H1 (cell line): Measurements from ENCODE around the gene ALG14. TPM values are rescaled to one million over a fixed set of nuclear protein-coding genes. Genes with fewer than 3 reads are reported as not detected.

Experiments used
- CTCF ChIA-PET: fragments of 300-600 bp; sonication (Branson Sonifier 250); formaldehyde crosslinking; loops from one replicate; lab custom pipeline; 2021; ENCODE audit not compliant: partially characterized antibody; lab: Charles Lee
- POLR2A ChIA-PET: fragments of 300-600 bp; sonication (Branson Sonifier 250); formaldehyde crosslinking; loops from one replicate; lab custom pipeline; 2021; ENCODE audit warnings: inconsistent platforms; ENCODE audit not compliant: partially characterized antibody; lab: Charles Lee
- DNase-seq, 2 experiments: peaks; one replicate each; pipeline versions ENCODE4 v3.0.0 to v3.0.0-alpha.2; 2010 to 2022; ENCODE audit warnings: low spot score in 2 of 2, low read depth in 1 of 2, mixed read lengths in 1 of 2
- FAIRE-seq: peaks from 2 replicates; lab custom pipeline; 2011; peaks lifted over from hg19 to GRCh38; lab: Jason Lieb, UNC
- H2AFZ ChIP-seq: 2 replicates; pipeline ENCODE4 v1.8.1; 2012; ENCODE audit warnings: low read length, inconsistent platforms
- H2AK5ac ChIP-seq: 2 replicates; pipeline ENCODE4 v1.6.1; 2013; ENCODE audit warnings: low read depth, low read length
- H2BK120ac ChIP-seq: replicated peaks from 2 replicates; pipeline ENCODE3; 2013; ENCODE audit warnings: low read depth, low read length, inconsistent platforms
- H2BK12ac ChIP-seq: 2 replicates; pipeline ENCODE4 v1.6.1; 2013; ENCODE audit warnings: low read depth, low read length
- H2BK15ac ChIP-seq: 2 replicates; pipeline ENCODE4 v1.6.1; 2013; ENCODE audit warnings: low read length
- H2BK20ac ChIP-seq: 2 replicates; pipeline ENCODE4 v1.6.1; 2013; ENCODE audit warnings: low read length
- H2BK5ac ChIP-seq: 2 replicates; pipeline ENCODE4 v1.6.1; 2013; ENCODE audit warnings: low read depth, low read length
- H3K14ac ChIP-seq: 2 replicates; pipeline ENCODE4 v1.6.1; 2013; ENCODE audit warnings: inconsistent platforms; ENCODE audit not compliant: insufficient read length
- H3K18ac ChIP-seq: 2 replicates; pipeline ENCODE4 v1.6.1; 2013; ENCODE audit warnings: low read length; ENCODE audit errors: extremely low read depth
- H3K23ac ChIP-seq: 2 replicates; pipeline ENCODE4 v1.6.1; 2013; ENCODE audit warnings: inconsistent platforms; ENCODE audit not compliant: insufficient read length
- H3K23me2 ChIP-seq: 2 replicates; pipeline ENCODE4 v1.6.1; 2013; ENCODE audit warnings: low read depth, low read length
- H3K27ac ChIP-seq: 2 replicates; pipeline ENCODE4 v1.6.1; 2011; ENCODE audit warnings: low read depth, low read length, inconsistent platforms
- H3K27me3 ChIP-seq, 4 experiments: replicated peaks in 1 of 4; 1 replicate in 1 of 4; 2 replicates in 3 of 4; pipeline versions ENCODE4 v1.6.1 to v1.8.1; 2011 to 2013; ENCODE audit warnings: low read length in 3 of 4, mild to moderate bottlenecking in 3 of 4, inconsistent platforms in 2 of 4, mixed read lengths in 2 of 4, moderate library complexity in 1 of 4; ENCODE audit not compliant: control insufficient read depth in 3 of 4, insufficient read depth in 3 of 4; ENCODE audit errors: extremely low read depth in 1 of 4
- H3K36me3 ChIP-seq, 4 experiments: 2 replicates each; pipeline versions ENCODE4 v1.6.1 to v1.8.1; 2011 to 2013; ENCODE audit warnings: mild to moderate bottlenecking in 4 of 4, low read length in 3 of 4, moderate library complexity in 2 of 4, control low read depth in 1 of 4, inconsistent platforms in 1 of 4; ENCODE audit not compliant: insufficient read depth in 4 of 4, control insufficient read depth in 2 of 4
- H3K4ac ChIP-seq: replicated peaks from 2 replicates; pipeline ENCODE3; 2013; ENCODE audit warnings: low read length, low read depth, mixed read lengths, inconsistent platforms; ENCODE audit not compliant: insufficient read length
- H3K4me1 ChIP-seq, 4 experiments: replicated peaks in 1 of 4; 1 replicate in 1 of 4; 2 replicates in 3 of 4; pipeline versions ENCODE4 v1.6.1 to v1.8.1; 2011 to 2013; ENCODE audit warnings: low read length in 3 of 4, inconsistent platforms in 2 of 4, mixed read lengths in 1 of 4; ENCODE audit not compliant: insufficient read depth in 4 of 4, control insufficient read depth in 3 of 4
- H3K4me2 ChIP-seq, 2 experiments: 2 replicates each; pipeline versions ENCODE4 v1.6.1 to v1.8.1; 2011 to 2013; ENCODE audit warnings: low read depth in 2 of 2, low read length in 2 of 2, control low read depth in 1 of 2, inconsistent platforms in 1 of 2, mild to moderate bottlenecking in 1 of 2; ENCODE audit not compliant: insufficient read depth in 1 of 2
- H3K4me3 ChIP-seq, 4 experiments: fragments of 200-600, 300-600 bp in 1 of 4; sonication (generic), shearing (Covaris generic), sonication (Bioruptor Twin) in 1 of 4; 2 replicates each; pipeline versions ENCODE4 v1.5.1 to v1.8.1; 2011 to 2016; ENCODE audit warnings: low read length in 4 of 4, low read depth in 3 of 4, control low read depth in 2 of 4, inconsistent platforms in 2 of 4, mild to moderate bottlenecking in 2 of 4, mixed read lengths in 1 of 4, moderate library complexity in 1 of 4; ENCODE audit not compliant: insufficient read depth in 2 of 4; ENCODE audit errors: extremely low read depth in 1 of 4
- H3K56ac ChIP-seq: replicated peaks from 2 replicates; pipeline ENCODE3; 2013; ENCODE audit warnings: low read depth, mild to moderate bottlenecking, mixed read lengths, low read length, inconsistent platforms; ENCODE audit not compliant: insufficient read length
- H3K79me1 ChIP-seq: 2 replicates; pipeline ENCODE4 v1.6.1; 2013; ENCODE audit warnings: low read depth, low read length, control low read depth
- H3K79me2 ChIP-seq, 2 experiments: 2 replicates each; pipeline versions ENCODE4 v1.6.1 to v1.8.1; 2012 to 2013; ENCODE audit warnings: low read length in 2 of 2, mild to moderate bottlenecking in 2 of 2, inconsistent platforms in 1 of 2; ENCODE audit not compliant: insufficient read depth in 2 of 2, control insufficient read depth in 1 of 2
- H3K9ac ChIP-seq, 4 experiments: replicated peaks in 1 of 4; 1 replicate in 1 of 4; 2 replicates in 3 of 4; pipeline versions ENCODE4 v1.6.1 to v1.8.1; 2011 to 2013; ENCODE audit warnings: low read depth in 3 of 4, low read length in 3 of 4, control low read depth in 2 of 4, mild to moderate bottlenecking in 2 of 4, moderate library complexity in 2 of 4, inconsistent platforms in 1 of 4; ENCODE audit errors: extremely low read depth in 1 of 4
- H3K9me3 ChIP-seq, 2 experiments: 2 replicates each; pipeline versions ENCODE4 v1.6.1 to v1.8.1; 2012 to 2013; ENCODE audit warnings: mild to moderate bottlenecking in 2 of 2, moderate library complexity in 2 of 2, control low read depth in 1 of 2, inconsistent platforms in 1 of 2, low read depth in 1 of 2, low read length in 1 of 2, mixed read lengths in 1 of 2; ENCODE audit not compliant: insufficient read depth in 2 of 2
- H4K20me1 ChIP-seq, 2 experiments: replicated peaks in 1 of 2; 2 replicates each; pipeline versions ENCODE3 to v1.8.1; 2011 to 2013; ENCODE audit warnings: inconsistent platforms in 2 of 2, low read length in 2 of 2, mild to moderate bottlenecking in 1 of 2; ENCODE audit not compliant: insufficient read depth in 2 of 2, control insufficient read depth in 1 of 2
- H4K5ac ChIP-seq: 2 replicates; pipeline ENCODE4 v1.6.1; 2013; ENCODE audit warnings: low read length, low read depth, mixed read lengths, inconsistent platforms; ENCODE audit not compliant: insufficient read length
- H4K8ac ChIP-seq: 2 replicates; pipeline ENCODE4 v1.8.0; 2013; ENCODE audit warnings: mild to moderate bottlenecking, moderate library complexity, low read length, inconsistent platforms; ENCODE audit not compliant: insufficient read depth; ENCODE audit errors: extremely low read depth
- H4K91ac ChIP-seq: replicated peaks from 2 replicates; pipeline ENCODE3; 2013; ENCODE audit warnings: low read length, mixed read lengths, inconsistent platforms; ENCODE audit not compliant: insufficient read length
- ATF3 ChIP-seq: IDR thresholded peaks from 2 replicates; pipeline ENCODE4 v1.6.1; 2011; ENCODE audit warnings: low read depth, mild to moderate bottlenecking, low read length; ENCODE audit not compliant: insufficient read depth
- BCL11A ChIP-seq, 2 experiments: IDR thresholded peaks; one replicate each; pipeline ENCODE4 v1.6.1; 2011; ENCODE audit warnings: low read depth in 2 of 2, low read length in 2 of 2, mild to moderate bottlenecking in 2 of 2
- KDM5A ChIP-seq: fragments of 200-600 bp; IDR thresholded peaks from 2 replicates; pipeline ENCODE4 v1.7.1; 2012; ENCODE audit warnings: mild to moderate bottlenecking, low read length, inconsistent platforms, mixed read lengths
- MAFK ChIP-seq: IDR thresholded peaks from 2 replicates; pipeline ENCODE4 v1.6.1; 2012; ENCODE audit warnings: low read depth, mild to moderate bottlenecking, improper control_type of control experiment, low read length
- NRF1 ChIP-seq: IDR thresholded peaks from 2 replicates; pipeline ENCODE4 v1.6.1; 2011; ENCODE audit warnings: mild to moderate bottlenecking, low read depth, low read length, improper control_type of control experiment
- POU5F1 ChIP-seq: IDR thresholded peaks from 2 replicates; pipeline ENCODE4 v1.6.1; 2011; ENCODE audit warnings: low read depth, mild to moderate bottlenecking, low read length, moderate library complexity
- RBBP5 ChIP-seq: IDR thresholded peaks from 2 replicates; pipeline ENCODE4 v1.7.1; 2012; ENCODE audit warnings: low read depth, mild to moderate bottlenecking, inconsistent platforms, low read length, moderate library complexity, borderline replicate concordance
- SUZ12 ChIP-seq: fragments of 200-600 bp; sonication (generic); IDR thresholded peaks from 2 replicates; pipeline ENCODE4 v1.6.1; 2012; ENCODE audit warnings: mild to moderate bottlenecking, inconsistent platforms, low read length, moderate library complexity, mixed read lengths
- YY1 ChIP-seq: IDR thresholded peaks from 2 replicates; pipeline ENCODE4 v1.6.1; 2011; ENCODE audit warnings: low read depth, mild to moderate bottlenecking, low read length
- WGBS, 2 experiments: shearing (Covaris generic) in 1 of 2; methylation state at CpG; one replicate each; pipeline versions ENCODE4 v1.1.6 to v1.1.7; 2013 to 2015; ENCODE audit warnings: low lambda C conversion rate in 2 of 2, mixed read lengths in 2 of 2, inconsistent platforms in 1 of 2, low coverage in 1 of 2, missing lambda C conversion rate in 1 of 2; ENCODE audit not compliant: insufficient replicate concordance in 2 of 2, insufficient coverage in 1 of 2, insufficient read length in 1 of 2; ENCODE audit errors: extremely low coverage in 1 of 2, missing lambda C conversion rate in 1 of 2; 5-methylcytosine and 5-hydroxymethylcytosine counted together
- polyA plus RNA-seq, 7 experiments: library from polyadenylated mRNA; depleted of rRNA in 3 of 7; stranded (reverse) in 5 of 7; unstranded in 2 of 7; fragments of >200 nt in 5 of 7; fragments of 200-250 nt in 2 of 7; gene quantifications; 1 replicate in 5 of 7; 2 replicates in 1 of 7; 4 replicates in 1 of 7; pipeline versions ENCODE4 v1.2.1 to v1.2.3, GENCODE V29; 2011 to 2013; ENCODE audit warnings: missing spikeins in 2 of 7, mixed read lengths in 2 of 7
- total RNA-seq: library from RNA; stranded (reverse); fragmentation: NEBNext Ultra II Directional; extraction: Animal tissue kit (Norgen Biotek cat#: 25700); gene quantifications from 2 replicates; pipeline ENCODE4 v1.2.1, GENCODE V29; 2021
- TF ChIP-seq, protein P1 (sequence below): IDR thresholded peaks from 2 replicates; pipeline ENCODE4 v1.6.1; 2012; ENCODE audit warnings: low read length, inconsistent platforms

Gene ALG14
- total and polyA plus RNA-seq, 2 of the 8 experiments (the other 6 are each of a cell fraction or from before 2014, with no cell fraction given), result 0.95 to 1.3 TPM

DNA sequence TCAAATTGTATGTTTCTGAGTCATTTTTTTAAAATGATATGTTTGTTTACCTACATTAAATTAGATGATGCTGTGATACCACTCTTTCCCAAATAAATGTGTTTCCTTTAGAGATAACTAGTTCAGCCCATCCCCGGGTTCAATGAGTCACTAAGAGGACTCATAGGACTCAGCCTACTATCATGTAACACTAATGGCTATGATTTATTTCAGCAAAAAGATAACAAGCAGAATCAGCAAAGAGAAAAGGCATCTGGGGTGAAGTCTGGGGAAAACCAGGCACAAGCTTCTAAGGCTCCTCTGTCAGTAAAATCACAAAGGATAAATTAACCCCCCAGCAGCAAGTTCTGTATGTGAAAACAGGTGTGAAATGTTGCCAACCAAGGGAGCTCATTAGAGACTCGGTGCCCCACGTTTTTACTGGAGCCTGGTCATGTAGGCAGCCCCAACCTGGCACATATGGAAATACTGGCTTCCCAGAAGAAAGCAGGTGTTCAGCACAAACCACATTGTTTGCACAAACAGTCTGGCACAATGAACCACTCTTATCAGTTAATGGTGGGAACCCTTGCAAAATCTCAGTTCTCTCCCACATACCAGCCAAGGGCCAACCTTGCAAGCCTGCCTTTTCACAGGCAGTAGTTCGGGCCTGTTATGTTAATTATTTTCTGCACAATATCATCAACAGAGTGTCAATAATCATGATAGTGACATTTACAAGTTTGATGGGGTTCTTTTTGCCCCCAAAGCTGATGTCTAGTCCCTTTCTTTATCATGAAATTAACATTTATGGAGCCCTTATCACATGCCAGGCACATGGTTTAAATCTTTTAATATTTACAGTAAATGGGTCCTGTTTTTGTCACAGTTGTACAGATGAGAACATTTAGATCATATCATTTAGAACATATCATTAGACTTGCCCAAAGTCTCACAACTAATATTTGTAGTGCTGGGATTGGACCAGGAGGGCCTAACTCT, 122.8 kb downstream of the ALG14 start:
- no peak overlapping the region for H2AFZ ChIP-seq
- no peak overlapping the region for H3K14ac ChIP-seq
- no peaks in the 10 kb centered on the region for H3K79me2 ChIP-seq
- 84% methylated on average over 4 of the region's 4 CpGs; no CpG with 5 or more reads in 1 of the 2 experiments for WGBS, 2 experiments
- no peaks in the 10 kb centered on the region for H3K23me2 ChIP-seq
- peaks cover 0 to 5% (median 5%) of the 10 kb centered on the region in 4 experiments; a peak in 3 of 7 replicates for H3K4me1 ChIP-seq
- no peak overlapping the region for H2BK5ac ChIP-seq
- no peak overlapping the region for H3K23ac ChIP-seq
- FAIRE-seq (no peak), DNase-seq (no peak)
- no peak overlapping the region for H2BK20ac ChIP-seq
- H3K56ac ChIP-seq, result no peak overlapping the region
- H2BK120ac ChIP-seq, result no peak overlapping the region
- ChIA-PET CTCF (interaction anchor here (0.8 kb wide), 1 partner anchor 26 kb away, joined by 3 read pairs; no protein-coding TSS in a partner anchor), POLR2A (no interaction called here)
- no peak overlapping the region for H3K18ac ChIP-seq
- H3K9ac ChIP-seq, result no peak overlapping the region
- H3K4ac ChIP-seq, result no peak overlapping the region
- H3K9me3 ChIP-seq, result no peaks in the 10 kb centered on the region
- no peak overlapping the region for H2BK12ac ChIP-seq
- H3K4me3 ChIP-seq, result no peak overlapping the region
- H4K91ac ChIP-seq, result no peak overlapping the region
- no peaks in the 10 kb centered on the region for H4K20me1 ChIP-seq
- no peak overlapping the region for H4K8ac ChIP-seq
- no peaks in the 10 kb centered on the region for H3K27me3 ChIP-seq
- H2AK5ac ChIP-seq, result no peak overlapping the region
- H3K36me3 ChIP-seq, result no peaks in the 10 kb centered on the region
- H3K79me1 ChIP-seq, result no peaks in the 10 kb centered on the region
- H2BK15ac ChIP-seq, result no peak overlapping the region
- no peak overlapping the region for H4K5ac ChIP-seq
- no peak overlapping the region for H3K4me2 ChIP-seq
- H3K27ac ChIP-seq, result no peak overlapping the region
- no peak for TF ChIP-seq BCL11A (IDR thresholded peaks at IDR 0.05; ENCODE audit: low read depth in 2 of 2, low read length in 2 of 2)
- no peak for TF ChIP-seq YY1
- no peak for TF ChIP-seq RBBP5
- no peak for TF ChIP-seq KDM5A
- TF ChIP-seq SUZ12, result no peak
- no peak for TF ChIP-seq MAFK
- TF ChIP-seq POU5F1, result no peak
- TF ChIP-seq ATF3, result no peak
- TF ChIP-seq NRF1, result no peak
- TF ChIP-seq, protein P1, sequence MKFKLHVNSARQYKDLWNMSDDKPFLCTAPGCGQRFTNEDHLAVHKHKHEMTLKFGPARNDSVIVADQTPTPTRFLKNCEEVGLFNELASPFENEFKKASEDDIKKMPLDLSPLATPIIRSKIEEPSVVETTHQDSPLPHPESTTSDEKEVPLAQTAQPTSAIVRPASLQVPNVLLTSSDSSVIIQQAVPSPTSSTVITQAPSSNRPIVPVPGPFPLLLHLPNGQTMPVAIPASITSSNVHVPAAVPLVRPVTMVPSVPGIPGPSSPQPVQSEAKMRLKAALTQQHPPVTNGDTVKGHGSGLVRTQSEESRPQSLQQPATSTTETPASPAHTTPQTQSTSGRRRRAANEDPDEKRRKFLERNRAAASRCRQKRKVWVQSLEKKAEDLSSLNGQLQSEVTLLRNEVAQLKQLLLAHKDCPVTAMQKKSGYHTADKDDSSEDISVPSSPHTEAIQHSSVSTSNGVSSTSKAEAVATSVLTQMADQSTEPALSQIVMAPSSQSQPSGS, result no peak
